GM21390 (cell line): ENCODE data around the gene EPHA8.

ENCODE experiments used
- ATAC-seq: cut with Tn5 transposase; IDR thresholded peaks from one replicate; pipeline ENCODE4 v1.9.1; 2021; ENCODE audit not compliant: unreplicated experiment

The EPHA8 gene

DNA sequence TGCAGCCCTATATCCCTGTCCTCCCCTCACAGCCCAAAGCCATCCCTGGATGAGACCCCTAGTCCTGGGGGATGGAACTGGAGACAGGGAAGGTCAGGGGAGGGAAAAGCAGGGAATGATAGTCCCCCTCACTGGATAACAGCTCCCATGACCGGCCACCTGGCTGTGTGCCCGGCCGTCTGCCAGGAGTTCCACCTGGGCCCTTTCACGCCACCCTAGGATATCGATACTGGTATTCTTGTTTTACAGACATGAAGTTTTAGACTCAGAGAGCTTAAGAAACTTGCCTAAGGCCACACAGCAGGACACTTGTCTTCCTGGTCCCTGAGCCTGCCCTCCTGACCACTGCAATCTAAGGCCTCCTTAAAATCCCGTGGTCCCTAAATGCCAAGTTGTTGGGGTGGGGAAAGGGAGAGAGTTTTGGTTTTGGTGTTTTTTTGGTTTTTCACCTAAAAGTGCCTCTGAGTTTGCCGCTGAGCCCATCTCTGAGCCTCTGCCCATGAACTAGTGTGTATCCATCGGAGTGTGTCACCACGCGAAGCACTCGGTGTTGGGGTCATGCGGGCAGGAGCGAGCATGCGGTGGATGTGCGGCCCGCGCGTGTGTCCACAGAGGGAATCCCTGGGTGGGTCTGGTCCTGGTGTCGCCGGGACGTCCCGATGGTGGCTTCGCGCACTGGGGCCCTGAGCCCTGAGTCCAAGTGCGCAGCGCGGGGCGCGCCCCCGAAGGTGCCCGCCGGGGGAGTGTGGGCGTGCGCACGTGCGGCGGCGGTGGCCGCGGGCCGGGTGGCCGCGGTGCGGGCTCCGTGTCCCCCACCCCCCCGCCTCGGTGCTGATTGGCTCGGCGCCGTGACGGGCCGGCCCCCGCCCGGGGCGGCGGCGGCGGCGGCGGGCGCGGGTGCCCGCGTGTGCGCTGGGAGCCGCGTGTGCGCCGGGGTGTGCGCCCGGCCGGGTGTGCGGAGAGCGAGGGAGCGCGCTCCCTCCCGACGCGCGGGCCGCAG lies at the start of gene EPHA8:
Gene EPHA8 (plus strand): TSS at position 906 of the 1,000 bp plus-strand sequence. CDS start 147 bp downstream, outside the sequence.
- ATAC-seq = no peak

GRCh38 chr1:22516906-22517571 lies 46.2 kb upstream of the EPHA8 start:
- no peak for ATAC-seq

DNA sequence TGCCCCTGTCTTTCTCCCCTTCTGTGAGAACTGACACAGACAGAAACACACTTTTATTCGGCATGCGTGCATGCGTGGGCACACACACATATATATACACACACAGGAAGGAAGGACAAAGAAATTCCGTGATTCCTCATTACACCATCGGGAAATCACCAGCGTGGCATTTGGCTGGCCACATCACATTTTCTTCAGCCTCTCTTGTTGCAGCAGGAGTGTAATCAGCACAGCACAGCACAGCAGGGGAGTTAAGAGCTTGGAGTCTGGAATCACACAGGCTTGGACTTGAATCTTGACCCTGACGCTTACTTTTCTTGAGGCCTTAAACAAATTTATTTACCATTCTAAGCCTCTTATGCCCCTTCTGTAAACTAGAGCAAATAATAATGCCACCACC lies 45.3 kb upstream of the EPHA8 start:
- ATAC-seq = no peak

DNA sequence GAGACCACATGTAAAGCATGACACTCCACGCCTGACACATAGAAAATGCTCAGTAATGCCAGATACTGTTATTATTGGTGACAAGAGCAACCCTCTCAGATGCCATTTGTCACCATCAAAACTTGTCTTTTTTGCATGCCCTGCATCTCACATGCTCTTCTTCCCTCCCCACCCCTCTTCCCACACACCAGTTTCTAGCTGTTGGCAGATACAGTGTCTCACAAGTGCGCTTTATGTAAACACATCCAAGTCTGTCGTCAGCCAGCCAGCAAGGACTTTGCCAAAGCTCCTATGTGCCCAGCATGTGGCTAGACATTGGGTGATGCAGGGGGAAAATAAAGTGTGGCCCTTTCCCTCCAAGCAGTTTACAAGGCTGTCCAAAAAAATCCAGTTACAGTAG lies 44.9 kb upstream of the EPHA8 start:
- no peak for ATAC-seq

- no peak for ATAC-seq
Measured at GRCh38 chr1:22520871-22521270, 42.4 kb upstream of the EPHA8 start.

DNA sequence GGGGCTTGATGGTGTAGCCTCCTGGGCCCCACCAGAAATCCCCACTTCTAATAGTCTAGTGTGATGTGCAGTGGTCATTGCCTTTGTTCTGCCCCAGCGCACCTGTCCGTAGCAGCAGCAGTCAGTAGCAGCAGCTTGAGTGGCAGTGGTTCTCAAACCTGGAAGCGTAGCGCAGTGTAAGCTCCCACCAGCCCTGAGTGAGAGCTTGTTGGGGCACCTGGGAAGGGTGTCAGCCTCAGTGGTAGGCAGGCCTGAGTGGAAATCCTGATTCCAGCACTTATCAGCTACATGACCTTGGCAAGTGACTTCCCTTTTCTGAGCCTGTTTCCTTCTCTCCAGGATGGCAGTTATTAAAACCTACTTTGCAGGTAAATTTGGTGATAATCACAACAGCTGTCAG lies 41.6 kb upstream of the EPHA8 start:
- ATAC-seq = no peak

DNA sequence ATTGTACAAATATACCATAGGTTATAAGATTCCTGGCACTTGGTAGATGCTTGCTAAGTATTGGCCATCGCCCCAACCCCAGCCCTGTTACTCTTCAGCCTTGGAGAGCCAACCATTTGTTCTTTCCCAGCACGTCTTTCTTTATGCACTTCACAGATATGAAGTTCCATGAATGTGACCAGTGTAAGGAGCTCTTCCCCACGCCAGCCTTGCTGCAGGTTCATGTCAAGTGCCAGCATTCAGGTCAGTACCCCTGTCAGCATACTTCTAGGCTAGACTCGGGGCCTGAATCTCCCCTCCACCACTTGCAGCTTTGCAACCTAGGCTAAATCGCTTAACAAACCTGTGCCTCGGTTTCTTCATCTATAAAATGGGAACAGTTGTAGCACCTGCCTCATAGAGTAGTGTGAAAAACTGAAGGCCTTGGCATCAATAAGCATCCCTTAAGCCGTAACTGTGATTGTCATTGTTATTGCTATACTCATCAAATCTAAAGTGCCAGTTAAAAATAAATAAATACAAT lies 41.0 kb upstream of the EPHA8 start:
- no peak for ATAC-seq

- no peak for ATAC-seq
Measured at GRCh38 chr1:22524481-22524880, 38.8 kb upstream of the EPHA8 start.

DNA sequence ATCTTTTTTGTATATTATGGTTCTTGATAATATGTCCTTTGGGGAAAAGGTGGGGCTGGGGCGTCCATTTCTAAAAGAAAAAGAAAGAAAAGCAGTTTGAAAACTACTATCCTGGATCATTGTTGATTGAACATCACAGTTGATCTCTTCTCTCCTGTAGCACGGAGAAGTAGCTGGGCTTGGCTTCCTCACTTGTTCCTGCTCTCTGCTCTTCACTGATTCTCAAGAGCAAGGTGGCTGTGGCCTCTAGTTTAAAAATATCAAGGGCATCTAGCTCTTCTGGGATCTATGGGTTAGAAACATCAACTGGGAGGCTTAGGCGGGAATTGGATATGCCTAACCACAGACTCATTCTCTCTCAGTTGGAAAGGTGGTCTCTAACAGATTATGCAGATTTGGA lies 38.1 kb upstream of the EPHA8 start:
- no peak for ATAC-seq

GRCh38 chr1:22525646-22526045 lies 37.6 kb upstream of the EPHA8 start:
- ATAC-seq = no peak

GRCh38 chr1:22526098-22526497 lies 37.2 kb upstream of the EPHA8 start:
- ATAC-seq = no peak

DNA sequence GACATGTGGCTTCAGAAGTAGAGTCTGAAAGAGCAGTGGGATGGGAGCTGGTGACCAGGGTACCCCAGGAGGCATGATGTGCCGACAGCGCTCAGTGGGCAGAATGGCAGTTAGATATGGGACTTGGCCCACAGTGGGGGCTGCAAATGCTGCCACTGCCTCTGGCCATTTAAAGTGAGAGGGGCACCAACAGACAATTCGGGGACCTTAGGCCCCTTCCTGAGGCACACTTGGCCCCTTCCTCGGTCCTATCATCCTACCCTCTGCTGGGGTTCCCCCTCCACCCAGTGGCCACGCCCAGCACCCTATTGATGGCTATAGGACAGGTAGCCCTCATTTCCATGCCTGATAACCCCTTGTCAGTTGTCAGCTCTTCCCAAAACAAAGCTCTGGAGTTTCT lies 36.6 kb upstream of the EPHA8 start:
- no peak for ATAC-seq

DNA sequence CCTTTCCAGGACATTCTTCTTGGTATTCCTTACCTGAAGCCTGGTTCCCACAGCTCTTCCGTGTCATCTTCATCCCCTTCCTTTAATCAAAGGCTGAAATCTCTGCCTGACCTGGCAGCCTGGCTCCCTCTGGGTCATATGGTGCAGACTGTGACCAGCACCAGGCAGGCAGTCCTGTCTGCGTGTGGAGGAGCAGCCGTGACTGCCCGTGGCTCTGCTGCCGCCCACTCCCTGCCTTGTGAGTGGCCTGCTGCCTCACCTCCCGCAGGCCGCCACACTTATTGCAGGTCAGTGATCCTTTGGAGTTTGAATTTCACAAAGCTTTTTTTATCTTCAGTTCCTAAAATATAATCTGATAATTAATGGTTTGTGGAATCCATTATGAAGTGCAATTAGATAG lies 36.2 kb upstream of the EPHA8 start:
- ATAC-seq = no peak

GRCh38 chr1:22527555-22528296 lies 35.6 kb upstream of the EPHA8 start:
- ATAC-seq = no peak

DNA sequence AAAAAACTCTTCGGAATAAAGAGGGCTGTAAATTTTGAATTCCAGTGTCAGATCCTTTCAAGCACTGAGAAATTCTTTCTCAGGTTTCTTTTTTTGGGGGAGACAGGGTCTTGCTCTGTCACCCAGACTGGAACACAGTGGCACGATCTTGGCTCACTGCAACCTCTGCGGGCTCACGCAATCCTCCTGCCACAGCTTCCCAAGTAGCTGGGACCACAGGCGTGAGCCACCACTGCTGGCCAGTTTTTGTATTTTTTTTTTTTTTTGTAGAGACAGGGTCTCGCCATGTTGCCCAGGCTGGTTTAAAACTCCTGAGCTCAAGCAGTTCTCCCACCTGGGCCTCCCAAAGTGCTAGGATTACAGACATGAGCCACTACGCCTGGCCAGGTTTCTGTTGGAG lies 34.8 kb upstream of the EPHA8 start:
- no peak for ATAC-seq

GRCh38 chr1:22529901-22530621 lies 33.2 kb upstream of the EPHA8 start:
- no peak for ATAC-seq

GRCh38 chr1:22530715-22531114 lies 32.6 kb upstream of the EPHA8 start:
- no peak for ATAC-seq

- no peak for ATAC-seq
Measured at GRCh38 chr1:22531251-22531650, 32.0 kb upstream of the EPHA8 start.

GRCh38 chr1:22533244-22533895 lies 29.9 kb upstream of the EPHA8 start:
- ATAC-seq = no peak

- ATAC-seq = no peak
Measured at GRCh38 chr1:22534951-22535350, 28.3 kb upstream of the EPHA8 start.
